Measurements from ENCODE around the gene TYMS.

Gene TYMS

GRCh38 chr18:657311-658000 lies at the start of gene TYMS:
TSS of gene TYMS (plus strand) at chr18:657653. CDS start at chr18:657743, 90 bp downstream.
- peak; percentile 20 to 59 (median 35) for DNase-seq (ENCODE audit: low read depth in 2 of 3, low spot score in 1 of 3)

- DNase-seq (ENCODE audit: low read depth in 2 of 3, low spot score in 1 of 3): no peak
Measured at GRCh38 chr18:607930-608329, 49.5 kb upstream of the TYMS start.

GRCh38 chr18:610214-610928 lies 47.1 kb upstream of the TYMS start:
- DNase-seq (ENCODE audit: low read depth in 2 of 3, low spot score in 1 of 3): no peak

- no peak for DNase-seq (ENCODE audit: low read depth in 2 of 3, low spot score in 1 of 3)
Measured at GRCh38 chr18:612156-612555, 45.3 kb upstream of the TYMS start.

- no peak for DNase-seq (ENCODE audit: low read depth in 2 of 3, low spot score in 1 of 3)
Measured at GRCh38 chr18:614193-614592, 43.3 kb upstream of the TYMS start.

GRCh38 chr18:615092-615521 lies 42.3 kb upstream of the TYMS start:
- no peak for DNase-seq (ENCODE audit: low read depth in 2 of 3, low spot score in 1 of 3)

GRCh38 chr18:615773-616172 lies 41.7 kb upstream of the TYMS start:
- DNase-seq (ENCODE audit: low read depth in 2 of 3, low spot score in 1 of 3): no peak

GRCh38 chr18:616380-616995 lies 41.0 kb upstream of the TYMS start:
- DNase-seq (ENCODE audit: low read depth in 2 of 3, low spot score in 1 of 3): no peak

- no peak for DNase-seq (ENCODE audit: low read depth in 2 of 3, low spot score in 1 of 3)
Measured at GRCh38 chr18:617970-618504, 39.4 kb upstream of the TYMS start.

GRCh38 chr18:618618-619017 lies 38.8 kb upstream of the TYMS start:
- no peak for DNase-seq (ENCODE audit: low read depth in 2 of 3, low spot score in 1 of 3)

- DNase-seq (ENCODE audit: low read depth in 2 of 3, low spot score in 1 of 3): no peak
Measured at GRCh38 chr18:621291-622043, 36.0 kb upstream of the TYMS start.

- no peak for DNase-seq (ENCODE audit: low read depth in 2 of 3, low spot score in 1 of 3)
Measured at GRCh38 chr18:622289-622688, 35.2 kb upstream of the TYMS start.

- DNase-seq (ENCODE audit: low read depth in 2 of 3, low spot score in 1 of 3): peak; percentile 21 to 62 (median 54)
Measured at GRCh38 chr18:623761-624620, 33.5 kb upstream of the TYMS start.

GRCh38 chr18:627231-627630 lies 30.2 kb upstream of the TYMS start:
- no peak for DNase-seq (ENCODE audit: low read depth in 2 of 3, low spot score in 1 of 3)

GRCh38 chr18:629269-630150 lies 27.9 kb upstream of the TYMS start:
- no peak for DNase-seq (ENCODE audit: low read depth in 2 of 3, low spot score in 1 of 3)

GRCh38 chr18:631560-631959 lies 25.9 kb upstream of the TYMS start:
- no peak for DNase-seq (ENCODE audit: low read depth in 2 of 3, low spot score in 1 of 3)

- DNase-seq (ENCODE audit: low read depth in 2 of 3, low spot score in 1 of 3): no peak
Measured at GRCh38 chr18:634551-635045, 22.9 kb upstream of the TYMS start.

GRCh38 chr18:635171-635570 lies 22.3 kb upstream of the TYMS start:
- no peak for DNase-seq (ENCODE audit: low read depth in 2 of 3, low spot score in 1 of 3)

- no peak for DNase-seq (ENCODE audit: low read depth in 2 of 3, low spot score in 1 of 3)
Measured at GRCh38 chr18:641224-641623, 16.2 kb upstream of the TYMS start.

Measured in stimulated activated CD4-positive, alpha-beta T cell treated with anti-CD3 and anti-CD28 coated beads, Interleukin-12 subunit alpha, Interleukin-12 subunit beta, amount 100 ng/mL, for 48 hours (primary cell).